B cell (primary cell): ENCODE data around the gene NUMB. TPM values are rescaled to one million over a fixed set of nuclear protein-coding genes. Genes with fewer than 3 reads are reported as not detected.

ENCODE experiments used
- ATAC-seq: fragments of 200-7000 bp; cut with Tn5 transposase; one replicate; pipeline ENCODE4 v1.10.0; 2021; ENCODE audit warnings: low read depth, mild to moderate bottlenecking, moderate number of reproducible peaks, moderate library complexity
- CTCF ChIA-PET: fragments of 350-600 bp; sonication (Branson Sonifier 250); formaldehyde crosslinking; loops from one replicate; lab custom pipeline; 2021; ENCODE audit warnings: antibody characterized with exemption, inconsistent platforms; lab: Charles Lee
- POLR2A ChIA-PET: fragments of 350-600 bp; sonication (Branson Sonifier 250); formaldehyde crosslinking; loops from one replicate; lab custom pipeline; 2021; ENCODE audit warnings: antibody characterized with exemption; lab: Charles Lee
- DNase-seq: peaks from one replicate; pipeline ENCODE4 v3.0.0; 2013
- H2AFZ ChIP-seq: 2 replicates; pipeline ENCODE4 v1.6.1; 2012; ENCODE audit warnings: mild to moderate bottlenecking, low read depth, low read length; ENCODE audit not compliant: insufficient read depth, poor library complexity, severe bottlenecking
- H3K27ac ChIP-seq, 2 donors: 1 replicate in 1 of 2; 2 replicates in 1 of 2; pipeline ENCODE4 v1.5.1; 2012 to 2013; ENCODE audit warnings: low read length in 2 of 2, mild to moderate bottlenecking in 2 of 2, moderate library complexity in 1 of 2
- H3K27me3 ChIP-seq, 4 experiments: fragments of 200-600 bp in 1 of 4; sonication (generic) in 1 of 4; replicated peaks in 1 of 4; 1 replicate in 2 of 4; 2 replicates in 2 of 4; pipeline versions ENCODE4 v1.6.1 to v1.7.0; 2013 to 2016; ENCODE audit warnings: low read length in 3 of 4, mild to moderate bottlenecking in 2 of 4, mixed read lengths in 1 of 4, moderate library complexity in 1 of 4; ENCODE audit not compliant: insufficient read depth in 4 of 4, control insufficient read depth in 3 of 4; ENCODE audit errors: control extremely low read depth in 1 of 4
- H3K36me3 ChIP-seq, 2 experiments: replicated peaks in 1 of 2; 1 replicate in 1 of 2; 2 replicates in 1 of 2; pipeline versions ENCODE4 v1.6.1 to v1.7.1; 2013; ENCODE audit warnings: low read length in 1 of 2; ENCODE audit not compliant: insufficient read depth in 2 of 2, control insufficient read depth in 1 of 2; ENCODE audit errors: control extremely low read depth in 1 of 2, extremely low read depth in 1 of 2
- H3K4me1 ChIP-seq, 2 donors: fragments of 200-600 bp in 1 of 2; sonication (generic) in 1 of 2; 1 replicate in 1 of 2; 2 replicates in 1 of 2; pipeline versions ENCODE4 v1.5.1 to v1.6.1; 2013 to 2017; ENCODE audit warnings: low read length in 2 of 2; ENCODE audit not compliant: control insufficient read depth in 2 of 2, insufficient read depth in 2 of 2
- H3K4me2 ChIP-seq: replicated peaks from 2 replicates; pipeline ENCODE3; 2012; ENCODE audit warnings: mild to moderate bottlenecking, low read depth, low read length; ENCODE audit not compliant: poor library complexity, severe bottlenecking
- H3K4me3 ChIP-seq, 5 experiments: fragments of 200-600 bp in 1 of 5; sonication (generic) in 1 of 5; 1 replicate in 3 of 5; 2 replicates in 2 of 5; pipeline versions ENCODE4 v1.5.1 to v1.7.0; 2011 to 2016; ENCODE audit warnings: low read length in 4 of 5, mild to moderate bottlenecking in 4 of 5, low read depth in 2 of 5, control low read depth in 1 of 5, moderate library complexity in 1 of 5; ENCODE audit not compliant: insufficient read depth in 1 of 5; ENCODE audit errors: control extremely low read depth in 1 of 5, extremely low read depth in 1 of 5
- H3K79me2 ChIP-seq: fragments of 200-600 bp; sonication (generic); one replicate; pipeline ENCODE4 v1.6.0; 2016; ENCODE audit warnings: low read length; ENCODE audit not compliant: control insufficient read depth, insufficient read depth
- H3K9ac ChIP-seq: fragments of 200-600 bp; sonication (generic); 2 replicates; pipeline ENCODE4 v1.6.1; 2017; ENCODE audit warnings: mild to moderate bottlenecking, low read length, moderate library complexity
- H3K9me3 ChIP-seq, 3 donors: one replicate each; pipeline versions ENCODE4 v1.6.1 to v1.7.1; 2013; ENCODE audit warnings: low read length in 2 of 3; ENCODE audit not compliant: control insufficient read depth in 2 of 3, insufficient read depth in 1 of 3; ENCODE audit errors: control extremely low read depth in 1 of 3
- H4K20me1 ChIP-seq: 2 replicates; pipeline ENCODE4 v1.6.0; 2012; ENCODE audit warnings: mild to moderate bottlenecking, low read length; ENCODE audit not compliant: insufficient read depth, control insufficient read depth, poor library complexity, severe bottlenecking
- H3K27ac Mint-ChIP-seq: one replicate; pipeline ENCODE4 v1.8.0; 2021; ENCODE audit warnings: mixed read lengths
- H3K27me3 Mint-ChIP-seq: one replicate; pipeline ENCODE4 v1.8.0; 2021; ENCODE audit warnings: mixed read lengths
- H3K4me1 Mint-ChIP-seq: one replicate; pipeline ENCODE4 v1.8.0; 2021; ENCODE audit warnings: mixed read lengths
- H3K4me3 Mint-ChIP-seq: one replicate; pipeline ENCODE4 v1.8.0; 2021; ENCODE audit warnings: mixed read lengths
- H3K9me3 Mint-ChIP-seq: one replicate; pipeline ENCODE4 v1.8.0; 2022; ENCODE audit warnings: mixed read lengths; ENCODE audit not compliant: insufficient read depth
- CTCF ChIP-seq: fragments of 200-600 bp; IDR thresholded peaks from one replicate; pipeline ENCODE4 v1.8.0; 2022; ENCODE audit warnings: antibody characterized with exemption, mild to moderate bottlenecking
- EZH2 ChIP-seq: IDR thresholded peaks from 2 replicates; pipeline ENCODE4 v1.6.1; 2012; ENCODE audit warnings: borderline replicate concordance, low read depth, mild to moderate bottlenecking, moderate library complexity, low read length; ENCODE audit not compliant: insufficient read depth, poor library complexity, severe bottlenecking
- WGBS: methylation state at CpG from one replicate; pipeline ENCODE4 v1.1.5; 2013; ENCODE audit warnings: missing lambda C conversion rate; ENCODE audit not compliant: insufficient coverage; 5-methylcytosine and 5-hydroxymethylcytosine counted together
- intact Hi-C: fragments of 100-400 bp; cut with micrococcal nuclease; formaldehyde crosslinking; loops from one replicate; pipeline ENCODE4 v1.10.0; 2022
- polyA plus RNA-seq: library from polyadenylated mRNA; depleted of rRNA; stranded (reverse); fragments of >200 nt; gene quantifications from 2 replicates; pipeline ENCODE4 v1.2.3, GENCODE V29; 2012
- total RNA-seq, 2 donors: library from RNA; stranded (reverse); fragments of 120-200 nt in 1 of 2; gene quantifications; 1 replicate in 1 of 2; 2 replicates in 1 of 2; pipeline versions ENCODE4 v1.2.3 to v1.2.4, GENCODE V29; 2013 to 2022

The NUMB gene
- total and polyA plus RNA-seq, 2 donors (not counting 1 experiment from before 2014, with no cell fraction given): 63.4 to 102 TPM

DNA sequence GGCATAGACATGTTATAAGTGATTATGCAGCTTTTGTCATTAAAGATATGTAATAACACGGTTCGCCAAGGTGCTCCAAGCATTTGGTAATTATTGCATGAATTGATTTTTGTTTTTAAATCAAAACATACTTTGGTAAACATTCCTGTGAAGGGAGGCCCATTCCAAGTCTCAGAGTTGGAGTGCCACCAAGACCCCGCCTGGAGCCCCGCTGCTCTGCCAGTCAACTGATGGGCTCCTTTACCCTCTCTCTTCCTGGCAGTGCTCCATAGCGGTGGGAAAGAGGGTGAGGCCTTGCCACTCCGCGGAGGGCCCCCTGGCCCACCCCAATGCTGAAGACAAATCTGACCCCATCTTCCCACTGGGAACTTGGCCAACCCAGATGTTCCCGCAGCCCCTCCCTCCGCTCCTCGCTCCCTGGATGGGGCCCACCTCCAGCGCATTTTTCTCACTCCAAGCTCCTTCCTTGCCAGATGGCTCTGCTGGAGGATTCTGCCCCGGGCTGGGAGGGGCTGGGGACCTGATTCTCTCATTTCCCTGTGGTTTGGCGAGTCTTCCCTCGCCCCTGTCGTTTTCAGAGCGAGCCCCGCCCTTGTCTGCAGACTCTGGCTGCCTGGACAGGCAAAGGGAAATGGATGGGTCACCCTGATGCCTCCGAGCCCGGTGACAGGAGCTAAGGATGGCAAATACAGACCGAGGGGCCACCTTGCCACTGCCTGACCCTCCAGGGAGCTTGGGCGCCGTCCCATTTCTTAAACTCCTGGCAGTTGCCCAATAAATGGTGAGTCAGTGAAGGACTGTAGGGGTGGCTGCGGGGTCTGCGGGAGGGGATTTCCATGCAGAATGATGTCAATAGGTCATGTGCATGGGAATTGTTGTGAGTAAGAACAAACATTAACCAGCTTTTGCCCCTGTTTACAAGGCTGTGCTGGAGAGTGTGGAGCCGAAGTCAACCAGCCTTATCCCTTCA, 230.2 kb downstream of the NUMB start:
- Mint-ChIP-seq H3K9me3 (no peaks in the 10 kb centered on the region), H3K27ac (no peak overlapping the region), H3K4me1 (peaks cover 3% of the 10 kb centered on the region), H3K4me3 (no peak overlapping the region), H3K27me3 (peaks cover 3% of the 10 kb centered on the region)
- Histone ChIP-seq H3K27me3 (peaks cover 0 to 7% (median 0%) of the 10 kb centered on the region in 4 experiments), H3K4me1 (peaks cover 0 to under 1% of the 10 kb centered on the region in 2 donors), H3K4me3 (no peak overlapping the region), H3K79me2 (no peaks in the 10 kb centered on the region), H3K4me2 (no peak overlapping the region), H3K9me3 (no peaks in the 10 kb centered on the region), H2AFZ (no peak overlapping the region), H3K9ac (no peak overlapping the region), H3K36me3 (peaks cover 0 to 11% of the 10 kb centered on the region in 2 experiments), H3K27ac (no peak overlapping the region), H4K20me1 (no peaks in the 10 kb centered on the region)
- TF ChIP-seq CTCF (no peak), EZH2 (no peak)
- ATAC-seq: no peak
- intact Hi-C loops: no loop called here
- ChIA-PET POLR2A (no interaction called here), CTCF (no interaction called here)
- no peak for DNase-seq
- 93% methylated on average over 21 of the region's 25 CpGs for WGBS

DNA sequence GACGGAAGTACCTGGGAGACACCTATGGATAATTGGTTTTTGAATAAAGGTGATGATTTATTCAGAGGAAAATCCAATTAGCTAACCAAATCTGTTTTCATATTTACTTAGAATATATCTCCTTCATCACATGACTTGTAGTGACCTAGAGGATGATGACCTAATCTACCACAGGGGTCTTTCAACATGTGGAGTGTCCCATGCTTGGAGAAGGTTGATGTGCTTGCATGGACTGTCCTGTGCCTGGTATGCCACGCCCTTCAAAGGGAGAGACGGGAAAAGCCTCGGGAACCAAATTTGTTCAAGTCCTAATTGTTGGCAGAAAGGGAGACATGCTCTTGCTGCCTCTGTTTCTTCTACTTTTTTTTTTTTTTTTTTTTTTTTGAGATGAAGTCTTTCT, 232.8 kb downstream of the NUMB start:
- Mint-ChIP-seq H3K27ac (no peak overlapping the region), H3K9me3 (no peaks in the 10 kb centered on the region), H3K27me3 (no peaks in the 10 kb centered on the region), H3K4me3 (no peak overlapping the region), H3K4me1 (peaks cover 16% of the 10 kb centered on the region)
- CTCF ChIA-PET: no interaction called here
- H3K9ac ChIP-seq: no peak overlapping the region
- no peaks in the 10 kb centered on the region for H3K79me2 ChIP-seq
- WGBS: no CpG with 5 or more reads among the region's 4 CpGs
- H3K4me2 ChIP-seq: no peak overlapping the region
- H3K27me3 ChIP-seq: no peaks in the 10 kb centered on the region
- POLR2A ChIA-PET: interaction anchor here (0.7 kb wide), 1 partner anchor 474 kb away, joined by 8 read pairs; no protein-coding TSS in a partner anchor
- H3K36me3 ChIP-seq: peaks cover 3 to 35% of the 10 kb centered on the region in 2 experiments
- H3K4me3 ChIP-seq: no peak overlapping the region
- H3K27ac ChIP-seq: no peak overlapping the region
- H2AFZ ChIP-seq: no peak overlapping the region
- H4K20me1 ChIP-seq: no peaks in the 10 kb centered on the region
- peaks cover 3 to 5% of the 10 kb centered on the region in 2 donors for H3K4me1 ChIP-seq
- intact Hi-C loops: no loop called here
- H3K9me3 ChIP-seq: no peaks in the 10 kb centered on the region
- ATAC-seq (no peak), DNase-seq (no peak)
- TF ChIP-seq CTCF (no peak), EZH2 (no peak)
